HG03108 (cell line): ENCODE measurements around the gene FNDC3B.
"Not testable (repeated sequence)": the region's sequence is repeated elsewhere in the genome, so short reads cannot be mapped to it uniquely, and the experiment has no call there.

Experiments
- ATAC-seq: cut with Tn5 transposase; IDR thresholded peaks from one replicate; pipeline ENCODE4 v1.9.1; 2021; ENCODE audit warnings: moderate library complexity; ENCODE audit not compliant: unreplicated experiment

The FNDC3B gene

GRCh38 chr3:172255321-172255720, 215.9 kb downstream of the FNDC3B start:
- not testable (repeated sequence) for ATAC-seq

DNA sequence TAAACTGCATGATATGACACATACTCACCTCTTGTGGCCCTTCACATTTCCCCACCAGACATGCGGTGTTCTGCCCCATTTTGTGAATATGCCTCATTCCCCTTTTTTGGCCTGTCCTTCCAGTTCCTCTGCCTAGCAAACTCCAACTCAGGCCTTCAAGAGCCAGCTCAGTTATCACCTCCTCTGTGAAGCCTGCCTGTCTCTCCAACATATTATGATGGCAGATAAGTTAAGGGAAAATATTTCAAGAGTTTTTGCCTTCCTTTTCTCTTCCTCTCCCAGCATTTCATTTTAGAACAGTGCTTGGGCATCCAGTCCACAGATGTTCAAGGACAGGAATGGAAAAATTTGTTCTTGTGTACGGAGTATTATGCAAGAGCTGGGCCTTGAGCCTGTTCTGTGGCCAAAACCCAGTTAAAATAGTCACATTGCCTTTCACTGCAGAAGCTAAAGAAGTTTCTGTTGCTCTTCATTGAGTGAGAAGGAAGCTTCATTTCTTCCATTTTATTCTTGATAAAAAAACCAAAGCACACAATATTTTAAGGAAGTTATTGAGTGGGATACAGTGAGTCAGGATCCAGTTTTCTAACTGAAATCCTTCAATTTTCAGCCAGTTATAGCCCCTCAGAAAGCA, 216.8 kb downstream of the FNDC3B start:
- ATAC-seq, result no peak

GRCh38 chr3:172257648-172258400, 218.4 kb downstream of the FNDC3B start:
- no peak for ATAC-seq

GRCh38 chr3:172258624-172259023, 219.2 kb downstream of the FNDC3B start:
- no peak for ATAC-seq

DNA sequence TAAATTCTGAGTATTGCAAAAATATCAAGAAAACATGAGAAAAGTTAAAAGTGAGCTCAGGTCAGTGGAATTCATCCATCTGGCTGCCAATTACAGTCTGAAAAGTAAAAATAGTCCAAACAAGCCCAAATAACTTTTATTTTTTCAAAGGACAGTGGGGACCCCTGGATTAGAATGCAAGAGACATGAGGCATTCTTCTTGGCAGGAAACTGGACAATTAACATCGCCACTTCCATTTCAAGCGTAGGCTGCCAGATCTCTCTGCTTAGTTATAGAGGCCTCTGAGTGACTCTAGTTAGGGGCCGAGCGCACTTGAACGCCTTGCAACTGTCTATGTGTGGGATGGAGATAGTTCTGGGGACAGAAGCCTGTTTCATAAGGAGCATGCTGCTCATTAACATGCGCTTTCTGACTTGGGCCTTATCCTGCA, 219.7 kb downstream of the FNDC3B start:
- ATAC-seq, result no peak

DNA sequence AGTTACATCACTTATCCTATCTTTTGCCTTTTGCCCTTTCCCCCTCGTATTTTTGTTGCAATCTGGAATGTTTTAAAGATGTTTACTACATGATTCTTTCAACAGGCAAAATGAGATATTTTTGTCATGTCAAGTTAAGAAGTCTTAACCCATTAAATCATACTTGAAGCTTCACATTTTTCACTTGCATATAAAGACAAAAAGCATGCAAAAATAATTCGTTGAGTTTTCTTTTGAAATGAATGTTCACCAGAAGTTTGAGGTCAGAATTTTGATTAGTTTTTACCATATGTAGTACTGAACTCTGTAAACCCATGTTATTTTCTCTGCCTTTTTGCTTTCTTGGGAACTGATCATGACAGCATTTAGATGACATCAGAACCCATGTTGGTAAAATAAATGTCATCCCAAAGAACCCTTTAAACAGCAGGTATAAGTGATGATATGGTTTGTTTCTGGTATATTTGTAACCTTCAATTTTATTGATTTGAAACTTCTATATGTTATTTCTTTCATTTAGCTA, 220.4 kb downstream of the FNDC3B start:
- no peak for ATAC-seq

DNA sequence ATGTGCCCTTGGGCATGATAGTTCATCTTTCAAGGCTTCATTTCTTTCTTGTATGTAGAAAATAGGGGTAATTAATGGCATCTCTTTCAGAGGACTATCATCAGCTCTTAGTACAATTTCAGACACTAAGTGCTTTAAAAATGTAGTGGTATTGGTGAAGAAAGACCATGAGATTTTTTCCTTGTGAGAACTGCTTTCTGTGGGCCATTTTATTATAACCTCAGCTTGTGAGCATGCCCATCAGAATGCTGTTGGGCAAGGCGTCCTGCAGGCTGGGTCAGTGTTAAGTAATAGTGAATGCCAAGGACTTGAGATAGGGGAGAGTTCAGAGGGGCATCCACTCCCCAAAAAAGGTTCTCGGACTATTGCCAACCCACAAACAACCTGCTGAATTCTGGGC, 221.0 kb downstream of the FNDC3B start:
- no peak for ATAC-seq

DNA sequence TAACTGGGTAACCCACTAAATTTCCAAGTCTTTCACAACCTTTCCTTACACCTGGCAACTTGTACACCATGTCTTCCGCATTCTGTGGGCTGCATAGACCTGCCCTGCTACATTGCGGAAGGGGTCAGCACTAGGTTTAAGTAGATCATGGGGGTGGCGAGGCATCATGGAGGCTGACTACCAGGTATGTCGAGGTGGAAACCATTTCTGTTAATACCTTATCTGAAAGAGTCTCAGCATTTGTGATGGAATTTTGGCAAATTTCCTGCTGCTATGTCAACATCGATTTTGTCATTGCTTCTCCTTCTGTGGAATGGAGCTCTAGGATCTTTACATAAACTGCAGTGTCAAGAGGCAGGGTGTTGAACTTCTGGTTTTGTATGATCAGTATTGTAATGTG, 221.7 kb downstream of the FNDC3B start:
- no peak for ATAC-seq

GRCh38 chr3:172262991-172263608, 223.7 kb downstream of the FNDC3B start:
- no peak for ATAC-seq

DNA sequence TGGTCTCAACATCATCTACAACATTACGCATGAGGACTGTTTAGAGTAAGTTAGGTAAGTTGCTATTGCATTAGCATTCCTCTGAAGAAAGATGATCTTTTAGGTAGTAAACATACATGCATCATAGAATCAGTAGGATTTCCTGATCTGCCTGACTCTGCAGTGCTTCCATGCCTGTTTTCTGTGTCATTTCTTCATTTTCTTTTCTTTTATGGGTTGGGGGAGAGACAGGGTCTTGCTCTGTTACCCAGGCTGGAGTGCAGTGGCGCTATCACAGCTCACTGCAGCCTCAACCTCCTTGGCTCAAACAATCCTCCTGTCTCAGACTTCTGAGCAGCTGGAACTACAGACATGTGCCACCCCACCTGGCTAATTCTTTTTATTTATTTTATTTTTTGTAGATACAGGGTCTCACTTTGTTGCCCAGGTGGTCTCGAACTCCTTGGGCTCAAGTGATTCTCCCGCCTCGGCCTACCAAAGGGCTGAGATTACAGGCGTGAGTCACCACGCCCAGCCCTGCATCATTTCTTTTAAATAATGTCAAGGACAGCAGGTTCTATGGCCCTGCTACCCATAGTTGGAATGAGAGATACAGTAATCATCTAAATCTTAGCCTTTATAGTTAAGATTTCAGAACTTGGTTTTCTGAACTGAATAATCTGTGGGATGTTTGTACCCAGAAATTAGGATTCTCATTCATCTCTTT, 224.6 kb downstream of the FNDC3B start:
- ATAC-seq, result no peak

DNA sequence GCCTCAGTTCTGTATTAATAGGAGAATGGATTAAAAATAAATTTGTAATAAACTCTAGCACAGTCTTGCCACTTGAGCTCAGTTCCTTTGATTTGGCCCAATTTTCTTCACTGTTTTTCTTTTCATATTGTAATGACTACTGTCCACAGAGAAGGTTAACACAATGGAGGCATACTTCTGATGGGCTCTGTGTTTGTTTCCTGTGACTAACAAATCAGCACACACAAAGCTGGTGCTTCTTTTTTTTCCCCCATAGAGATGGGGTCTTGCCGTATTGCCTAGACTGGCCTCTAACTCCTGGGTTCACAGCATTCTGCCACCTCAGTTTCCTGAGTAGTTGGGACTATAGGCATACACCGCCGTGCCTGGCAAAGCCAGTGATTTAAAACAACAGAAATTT, 226.7 kb downstream of the FNDC3B start:
- no peak for ATAC-seq

GRCh38 chr3:172268425-172268824, 229.0 kb downstream of the FNDC3B start:
- no peak for ATAC-seq

DNA sequence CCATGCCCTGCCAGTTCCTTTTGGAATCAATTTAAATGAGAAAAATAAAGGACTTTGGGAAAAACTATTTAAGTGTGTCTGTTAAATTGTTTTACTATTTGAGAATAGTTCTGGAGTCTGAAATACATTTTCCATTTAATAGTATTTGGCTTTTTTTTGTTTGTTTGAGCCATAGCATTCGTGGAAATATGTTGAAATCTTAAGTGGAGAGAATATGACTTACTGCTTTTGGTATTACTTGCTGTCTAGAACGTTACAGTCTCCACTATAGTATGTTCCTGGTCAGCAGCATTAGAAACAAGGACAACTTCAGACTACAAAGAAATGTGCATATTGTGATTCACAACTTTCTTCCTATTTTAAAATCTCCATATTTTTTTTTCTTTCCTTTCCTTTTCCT, 229.5 kb downstream of the FNDC3B start:
- no peak for ATAC-seq

GRCh38 chr3:172270557-172271166, 231.3 kb downstream of the FNDC3B start:
- peak; percentile 97 for ATAC-seq

- no peak for ATAC-seq
Observed at GRCh38 chr3:172271386-172271976, 232.1 kb downstream of the FNDC3B start.

- no peak for ATAC-seq
Observed at GRCh38 chr3:172272698-172273097, 233.3 kb downstream of the FNDC3B start.

- no peak for ATAC-seq
Observed at GRCh38 chr3:172273378-172273777, 234.0 kb downstream of the FNDC3B start.

DNA sequence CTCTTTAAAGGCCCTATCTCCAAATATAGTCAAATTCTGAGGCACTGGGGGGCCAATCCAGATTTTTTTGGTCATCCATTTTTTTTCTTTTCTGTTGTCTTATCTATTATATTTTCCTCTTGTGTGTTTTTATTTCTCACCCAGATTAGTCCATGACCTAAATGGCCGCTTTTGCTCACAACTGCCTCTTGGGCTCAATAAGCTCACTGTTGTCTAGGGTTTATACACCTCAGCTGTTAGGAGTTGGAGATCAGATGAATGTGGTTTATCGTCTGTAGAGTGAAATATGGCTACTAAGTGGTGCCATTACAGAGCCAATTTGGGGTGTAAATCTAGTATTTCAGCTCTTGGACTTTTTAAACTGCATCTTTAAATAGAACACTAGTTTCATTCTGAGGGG, 235.5 kb downstream of the FNDC3B start:
- no peak for ATAC-seq

- no peak for ATAC-seq
Observed at GRCh38 chr3:172275586-172275985, 236.2 kb downstream of the FNDC3B start.

DNA sequence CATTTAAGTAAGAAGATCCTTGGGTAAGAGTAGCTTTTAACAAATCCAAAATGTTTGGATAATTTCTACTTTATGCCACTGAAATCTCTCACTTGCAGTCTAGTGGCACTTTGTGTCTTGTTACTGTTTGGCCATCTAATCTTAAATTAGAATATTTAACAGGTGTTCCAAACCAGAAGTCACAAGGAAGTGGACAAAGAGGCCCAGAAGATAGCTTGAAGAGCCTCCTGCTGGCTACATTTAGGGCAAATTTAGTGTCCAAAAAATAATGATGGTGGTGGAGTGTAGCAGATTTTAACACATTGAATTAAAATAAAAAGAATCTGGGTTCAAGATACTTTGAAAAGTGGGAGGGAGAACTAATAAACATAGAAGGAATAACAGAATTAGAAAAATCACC, 236.7 kb downstream of the FNDC3B start:
- ATAC-seq, result no peak
